Uterus (tissue), 2 donors: Measurements from ENCODE around the gene ATP5F1C.

Source experiments
- CTCF ChIP-seq, 4 experiments: fragments of 200-600 bp in 2 of 4; fragments of 450-650 bp in 2 of 4; sonication (generic) in 2 of 4; IDR thresholded peaks; one replicate each; pipeline ENCODE4 v1.5.1; 2016 to 2019; ENCODE audit warnings: antibody characterized with exemption in 4 of 4, mild to moderate bottlenecking in 2 of 4, moderate library complexity in 1 of 4
- POLR2A ChIP-seq, 2 donors: fragments of 450-650 bp; IDR thresholded peaks; one replicate each; pipeline ENCODE4 v1.6.1; 2016; ENCODE audit warnings: antibody characterized with exemption in 2 of 2, mild to moderate bottlenecking in 1 of 2, moderate library complexity in 1 of 2

GRCh38 chr10:7752251-7752650 is 35.7 kb upstream of the ATP5F1C start:
- no peak for TF ChIP-seq CTCF (IDR thresholded peaks at IDR 0.05)
- no peak for TF ChIP-seq POLR2A (IDR thresholded peaks at IDR 0.05)
